Measurements from ENCODE around the gene ENTREP3.
"Not testable (repeated sequence)": the region's sequence is repeated elsewhere in the genome, so short reads cannot be mapped to it uniquely, and the experiment has no call there.

Gene ENTREP3

GRCh38 chr1:155250246-155250632 is 5.0 kb downstream of the ENTREP3 start:
- no peak for DNase-seq

GRCh38 chr1:155247667-155248553 is 7.4 kb downstream of the ENTREP3 start:
- no peak for DNase-seq

GRCh38 chr1:155246796-155247195 is 8.5 kb downstream of the ENTREP3 start:
- not testable (repeated sequence) for DNase-seq

GRCh38 chr1:155245163-155245524 is 10.1 kb downstream of the ENTREP3 start:
- no peak for DNase-seq

GRCh38 chr1:155244368-155245162 is 10.7 kb downstream of the ENTREP3 start:
- peak; percentile 100 for DNase-seq

GRCh38 chr1:155242805-155243358 is 12.4 kb downstream of the ENTREP3 start:
- peak; percentile 53 for DNase-seq

- no peak for DNase-seq
These were observed 13.4 kb downstream of the ENTREP3 start for GRCh38 chr1:155241841-155242264.

GRCh38 chr1:155241069-155241679 is 14.1 kb downstream of the ENTREP3 start:
- peak; percentile 91 for DNase-seq

- DNase-seq, result no peak
These were observed 18.8 kb downstream of the ENTREP3 start for GRCh38 chr1:155236451-155236850.

- DNase-seq, result not testable (repeated sequence)
These were observed 19.9 kb downstream of the ENTREP3 start for GRCh38 chr1:155235375-155235774.

- DNase-seq, result not testable (repeated sequence)
These were observed 21.8 kb downstream of the ENTREP3 start for GRCh38 chr1:155233502-155233901.

- not testable (repeated sequence) for DNase-seq
These were observed 23.0 kb downstream of the ENTREP3 start for GRCh38 chr1:155232001-155232978.

GRCh38 chr1:155231302-155231701 is 24.0 kb downstream of the ENTREP3 start:
- not testable (repeated sequence) for DNase-seq

GRCh38 chr1:155228096-155228427 is 27.2 kb downstream of the ENTREP3 start:
- DNase-seq, result no peak

- peak; percentile 100 for DNase-seq
These were observed 27.8 kb downstream of the ENTREP3 start for GRCh38 chr1:155227261-155228095.

- peak; percentile 83 for DNase-seq
These were observed 28.4 kb downstream of the ENTREP3 start for GRCh38 chr1:155226910-155227260.

- peak; percentile 89 for DNase-seq
These were observed 28.9 kb downstream of the ENTREP3 start for GRCh38 chr1:155226188-155226909.

- not testable (repeated sequence) for DNase-seq
These were observed 29.9 kb downstream of the ENTREP3 start for GRCh38 chr1:155225404-155225759.

- DNase-seq, result no peak
These were observed 32.2 kb downstream of the ENTREP3 start for GRCh38 chr1:155223047-155223446.

- DNase-seq, result not testable (repeated sequence)
These were observed 34.9 kb downstream of the ENTREP3 start for GRCh38 chr1:155220211-155220965.
